Hypothalamus (tissue), 51 donors: ENCODE data around the gene GREB1.
"Not testable (repeated sequence)": the region's sequence is repeated elsewhere in the genome, so short reads cannot be mapped to it uniquely, and the experiment has no call there.

Source experiments
- DNase-seq, 51 donors: peaks; one replicate each; lab custom pipeline; 2025; lab: John Stamatoyannopoulos, UW

Gene GREB1

GRCh38 chr2:11656671-11657101, 122.8 kb downstream of the GREB1 start:
- no peak for DNase-seq

DNA sequence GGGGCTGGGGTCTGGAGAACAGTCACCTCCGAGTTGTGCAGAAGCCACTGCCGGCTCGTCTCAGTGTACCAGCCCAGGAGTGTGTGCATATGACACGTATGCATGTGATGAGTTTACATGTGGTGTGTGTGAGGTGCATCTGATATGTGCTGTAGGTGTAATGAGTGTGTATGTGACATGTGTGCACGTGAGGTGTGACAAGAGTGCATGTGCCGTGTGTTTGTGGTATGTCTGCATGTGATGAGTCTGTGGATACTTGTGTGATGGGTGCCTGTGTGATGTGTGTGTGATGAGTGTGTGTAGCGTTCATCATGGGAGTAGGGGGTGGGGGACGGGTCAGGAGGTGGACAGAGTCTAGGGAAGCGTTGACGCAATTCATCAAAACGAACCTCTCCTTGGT, 123.3 kb downstream of the GREB1 start:
- no peak for DNase-seq

GRCh38 chr2:11657646-11658045, 123.8 kb downstream of the GREB1 start:
- DNase-seq: peak in 21 of 51 donors; percentile 3 to 67 (median 41)

GRCh38 chr2:11658208-11659114, 124.6 kb downstream of the GREB1 start:
- no peak for DNase-seq

DNA sequence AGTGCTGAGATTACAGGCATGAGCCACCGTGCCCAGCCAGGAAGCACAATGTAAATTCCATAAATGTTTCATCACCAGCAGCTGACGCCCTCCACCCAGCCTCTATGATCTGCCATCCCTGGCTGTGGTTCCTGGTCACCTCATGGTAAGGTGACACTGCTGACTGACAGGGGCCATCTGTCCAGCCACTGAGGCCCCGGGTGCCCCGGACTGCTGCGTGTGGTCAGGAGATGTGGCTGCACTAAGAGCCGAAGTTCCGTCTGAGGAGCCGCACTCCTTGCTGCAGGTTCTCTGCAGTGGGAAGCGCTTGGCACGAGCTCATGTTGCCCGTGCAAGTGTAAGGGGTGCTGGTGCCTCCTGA, 125.2 kb downstream of the GREB1 start:
- no peak for DNase-seq

DNA sequence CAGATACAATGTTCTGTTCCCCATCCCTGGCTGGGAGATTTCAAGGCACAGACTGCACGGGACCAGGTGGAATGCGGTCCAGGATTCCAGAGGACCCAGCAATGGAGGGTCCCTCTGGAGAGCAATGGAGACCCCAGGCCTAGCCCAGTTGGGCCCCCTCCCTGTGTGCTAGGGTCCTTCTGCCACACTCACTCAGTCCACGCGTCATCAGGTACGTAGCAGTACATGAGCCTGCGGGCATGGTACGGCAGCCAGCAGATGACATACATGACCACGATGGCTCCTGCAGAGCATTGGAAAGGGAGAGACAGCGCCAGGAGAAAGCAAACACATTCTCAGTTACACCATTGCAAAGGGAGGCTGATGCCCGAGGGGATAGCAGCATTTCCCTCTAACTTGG, 126.0 kb downstream of the GREB1 start:
- no peak for DNase-seq

DNA sequence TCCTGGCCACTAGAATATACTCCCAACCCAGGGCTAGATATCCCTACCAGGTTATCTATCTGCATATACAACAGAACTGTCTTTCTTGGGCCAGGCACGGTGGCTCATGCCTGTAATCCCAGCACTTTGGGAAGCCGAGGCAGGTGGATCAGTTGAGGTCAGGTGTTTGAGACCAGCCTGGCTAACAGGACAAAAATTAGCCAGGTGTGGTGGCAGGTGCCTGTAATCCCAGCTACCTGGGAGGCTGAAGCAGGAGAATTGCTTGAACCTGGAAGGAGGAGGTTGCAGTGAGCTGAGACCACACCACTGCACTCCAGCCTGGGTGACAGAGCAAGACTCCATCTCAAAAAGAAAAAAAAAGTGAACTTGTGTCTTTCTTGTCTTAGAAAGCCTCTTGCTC, 126.6 kb downstream of the GREB1 start:
- not testable (repeated sequence) for DNase-seq

- DNase-seq: no peak
Measured at GRCh38 chr2:11661891-11662435, 128.1 kb downstream of the GREB1 start.

GRCh38 chr2:11662882-11663281, 129.0 kb downstream of the GREB1 start:
- DNase-seq: no peak

DNA sequence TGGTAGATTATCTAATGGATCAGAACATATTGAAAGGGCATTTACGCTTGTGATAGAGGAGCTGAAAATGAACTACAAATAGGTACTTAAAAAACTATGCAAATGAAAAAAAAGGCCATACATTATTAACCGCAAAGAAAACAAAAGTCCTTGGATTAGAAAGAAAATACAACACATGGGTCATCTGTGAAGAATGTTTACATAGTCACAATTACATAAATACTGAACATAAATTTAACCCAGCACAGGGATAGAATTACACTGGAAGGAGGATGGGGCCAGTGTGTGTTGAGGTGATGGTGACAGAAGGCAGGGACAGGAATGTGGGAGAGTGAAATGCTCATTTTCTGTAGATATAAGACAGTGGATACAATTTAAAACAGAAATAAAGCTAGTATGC, 129.6 kb downstream of the GREB1 start:
- no peak for DNase-seq

- no peak for DNase-seq
Measured at GRCh38 chr2:11665028-11665427, 131.2 kb downstream of the GREB1 start.

DNA sequence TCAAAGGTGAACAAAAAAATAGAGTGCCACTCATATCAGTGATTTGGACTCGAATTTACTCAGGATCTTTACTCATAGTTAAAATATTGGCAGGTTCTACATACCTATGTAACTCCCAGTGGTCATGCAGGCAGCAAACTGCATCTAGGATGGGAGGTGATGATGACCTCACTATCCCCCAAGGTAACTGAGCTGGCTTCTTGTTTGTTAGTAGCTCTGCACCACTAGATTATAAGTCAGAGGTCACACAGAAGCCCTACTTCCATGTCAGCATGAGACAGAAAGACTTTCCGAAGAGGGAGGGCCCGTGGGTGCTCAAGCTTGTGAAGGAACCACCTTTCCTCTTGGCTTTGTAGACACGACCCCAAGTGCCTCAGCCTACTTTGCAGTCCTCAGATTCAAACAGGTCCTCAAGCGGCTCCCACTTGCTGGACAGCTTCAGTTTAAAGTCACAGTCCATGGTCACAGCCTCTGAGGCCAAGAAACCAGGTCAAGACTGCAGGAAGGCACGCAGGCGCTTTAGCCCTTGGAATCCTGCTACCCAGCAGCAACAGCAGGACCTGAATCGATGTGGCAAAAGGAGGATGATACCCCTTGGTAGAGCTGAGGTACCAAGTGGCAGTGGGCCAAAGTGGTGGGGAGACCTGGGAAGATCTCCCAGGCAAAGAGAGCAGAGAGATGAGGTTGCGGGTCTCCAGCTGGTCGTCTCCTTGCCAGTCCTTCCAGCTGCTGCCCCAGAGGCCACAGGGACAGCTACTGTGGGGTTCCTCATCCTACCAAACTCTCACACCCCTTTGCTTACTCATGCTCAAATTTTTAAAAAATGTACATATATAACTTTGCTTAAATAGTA, 131.9 kb downstream of the GREB1 start:
- no peak for DNase-seq

GRCh38 chr2:11667194-11667593, 133.3 kb downstream of the GREB1 start:
- no peak for DNase-seq

DNA sequence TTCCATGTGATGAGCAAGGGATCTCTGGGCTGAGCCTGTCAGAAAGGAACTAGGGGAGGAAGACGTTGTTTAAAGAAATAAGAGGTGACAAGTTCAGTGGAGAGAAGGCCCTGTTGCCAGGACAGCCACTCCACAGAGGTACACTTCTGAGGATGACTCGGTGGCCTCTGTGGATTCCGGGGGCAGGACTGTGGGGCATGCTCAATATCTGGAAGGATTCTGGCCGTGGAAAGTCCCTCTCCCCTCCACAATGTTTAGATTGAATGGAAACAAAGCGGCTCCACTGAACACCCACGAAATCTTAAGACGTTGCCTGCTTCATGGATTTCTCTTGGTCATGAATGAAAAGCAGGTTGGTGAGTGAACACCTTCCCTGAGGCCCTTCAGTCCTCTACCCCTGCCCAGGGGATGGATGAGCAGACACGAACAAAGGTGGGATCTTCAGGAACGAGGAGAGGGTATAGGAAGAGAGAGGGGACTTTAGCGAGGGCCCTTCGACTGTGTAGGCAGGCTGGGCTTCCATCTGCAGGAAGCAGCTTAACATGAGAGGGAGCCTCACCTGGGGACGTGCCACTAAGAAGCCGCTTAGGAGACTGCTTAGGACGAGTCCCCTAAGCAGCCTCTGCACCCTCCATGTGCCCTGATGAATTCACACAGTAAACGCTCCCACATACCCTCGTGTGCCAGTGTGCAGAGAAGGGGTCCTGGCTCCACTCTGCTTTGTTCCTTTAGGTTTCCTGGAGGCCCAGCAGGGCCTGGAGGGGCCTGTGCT, 134.2 kb downstream of the GREB1 start:
- DNase-seq: no peak

DNA sequence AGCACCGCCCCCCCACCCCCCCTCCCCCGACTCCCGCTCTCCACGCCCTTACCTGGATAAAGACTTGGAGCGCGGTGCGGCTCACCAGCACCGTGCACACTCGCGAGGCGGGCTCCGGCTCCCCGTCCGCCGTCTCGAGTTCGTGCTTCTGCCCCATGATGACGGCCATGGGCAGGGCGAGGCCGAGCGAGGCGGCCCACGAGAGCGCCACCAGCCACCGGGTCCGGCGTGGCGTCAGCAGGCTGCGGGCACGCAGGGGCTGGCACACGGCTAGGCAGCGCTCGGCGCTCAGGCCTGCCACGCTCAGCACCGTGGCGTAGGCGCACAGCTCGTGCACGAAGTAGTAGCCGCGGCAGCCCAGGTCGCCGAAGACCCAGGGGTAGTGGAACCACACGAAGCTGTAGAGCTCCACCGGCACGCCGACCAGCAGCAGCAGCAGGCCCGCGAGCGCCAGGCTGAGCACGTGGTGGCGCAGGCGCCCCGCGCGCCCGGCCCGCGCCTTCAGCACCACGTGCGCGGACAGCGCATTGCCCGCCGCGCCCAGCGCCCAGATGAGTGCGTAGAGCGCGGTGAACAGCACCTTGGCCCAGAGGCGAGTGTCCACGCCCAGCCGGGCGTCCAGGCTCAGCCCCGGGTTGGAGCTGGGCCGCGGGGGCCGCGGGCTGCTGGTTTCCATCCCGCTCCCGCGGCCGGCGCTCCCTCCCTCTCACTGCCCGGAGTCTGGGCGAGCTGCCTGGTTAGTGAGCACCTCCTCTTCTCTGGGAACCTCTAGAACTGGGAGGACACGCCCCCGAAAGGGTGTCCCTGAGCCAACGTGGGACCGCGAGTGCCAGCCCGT, 135.8 kb downstream of the GREB1 start, which contains the start of gene NTSR2:
TSS of gene NTSR2 (minus strand) at position 742 of the 838 bp plus-strand sequence. CDS start at position 676, 66 bp downstream.
- peak in 38 of 51 donors; percentile 40 to 87 (median 68) for DNase-seq

DNA sequence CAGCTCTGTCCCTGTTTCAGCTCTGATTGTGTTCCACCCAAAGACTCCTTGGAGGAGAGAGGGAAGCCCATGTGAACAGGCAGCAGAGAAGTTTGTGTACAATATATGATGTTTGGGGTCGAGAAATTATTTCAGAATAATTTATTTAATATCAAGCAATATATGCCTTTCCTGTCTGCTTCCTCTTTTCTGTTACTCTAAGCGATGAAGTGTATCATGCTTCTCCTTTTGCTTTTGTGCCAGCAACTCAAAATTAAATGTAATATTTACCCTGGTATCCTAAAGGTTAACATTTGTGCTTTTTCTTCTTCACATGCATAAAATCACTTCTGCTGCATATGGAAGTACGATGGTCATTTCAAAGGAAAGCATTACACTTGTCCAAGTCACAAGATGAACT, 138.6 kb downstream of the GREB1 start:
- DNase-seq: no peak

- no peak for DNase-seq
Measured at GRCh38 chr2:11674983-11675382, 141.1 kb downstream of the GREB1 start.

GRCh38 chr2:11675423-11676112, 141.7 kb downstream of the GREB1 start:
- no peak for DNase-seq

DNA sequence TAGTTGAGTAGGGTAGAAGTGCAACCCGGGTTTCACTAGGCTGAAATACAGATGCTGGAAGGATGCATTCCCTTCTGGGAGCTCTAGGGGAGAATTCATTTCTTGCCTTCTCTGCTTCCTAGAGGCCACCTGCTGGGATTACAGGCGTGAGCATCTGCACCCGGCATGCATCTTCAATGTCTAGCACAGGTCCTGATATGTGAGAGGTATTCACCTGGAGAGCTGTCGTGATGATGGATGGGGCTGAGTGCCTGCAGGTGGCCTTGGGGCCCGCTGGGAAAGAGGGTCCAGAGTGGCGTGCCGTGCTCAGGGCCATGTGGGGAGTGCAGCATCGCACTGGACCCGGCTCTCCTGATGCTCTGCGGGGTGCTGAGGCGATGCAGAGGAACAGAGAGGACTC, 142.8 kb downstream of the GREB1 start:
- DNase-seq: no peak
